Amniotic epithelial cell (primary cell): Measurements from ENCODE around the gene RBMS1.

ENCODE experiments used
- DNase-seq: peaks from one replicate; pipeline ENCODE4 v3.0.0-alpha.2; 2010; ENCODE audit warnings: low read depth

RBMS1 gene

GRCh38 chr2:160493227-160494028 is at the start of gene RBMS1:
Gene RBMS1 (minus strand): TSS chr2:160493807. CDS start chr2:160493363, 444 bp downstream.
- peak; percentile 64 for DNase-seq

GRCh38 chr2:160541745-160542144 is 48.1 kb upstream of the RBMS1 start:
- DNase-seq, result no peak

- DNase-seq, result no peak
Observed at GRCh38 chr2:160538559-160539355, 45.1 kb upstream of the RBMS1 start.

GRCh38 chr2:160538115-160538514 is 44.5 kb upstream of the RBMS1 start:
- DNase-seq, result no peak

GRCh38 chr2:160534996-160535395 is 41.4 kb upstream of the RBMS1 start:
- DNase-seq, result no peak

GRCh38 chr2:160534249-160534648 is 40.6 kb upstream of the RBMS1 start:
- no peak for DNase-seq

GRCh38 chr2:160533482-160533881 is 39.9 kb upstream of the RBMS1 start:
- no peak for DNase-seq

- no peak for DNase-seq
Observed at GRCh38 chr2:160532388-160532787, 38.8 kb upstream of the RBMS1 start.

GRCh38 chr2:160522951-160523710 is 29.5 kb upstream of the RBMS1 start:
- peak; percentile 75 for DNase-seq

- no peak for DNase-seq
Observed at GRCh38 chr2:160517731-160518130, 24.1 kb upstream of the RBMS1 start.

GRCh38 chr2:160516547-160517365 is 23.1 kb upstream of the RBMS1 start:
- peak; percentile 63 for DNase-seq

GRCh38 chr2:160515120-160515519 is 21.5 kb upstream of the RBMS1 start:
- no peak for DNase-seq

GRCh38 chr2:160513120-160513519 is 19.5 kb upstream of the RBMS1 start:
- DNase-seq, result peak; percentile 31

GRCh38 chr2:160512491-160512890 is 18.9 kb upstream of the RBMS1 start:
- peak; percentile 40 for DNase-seq

- DNase-seq, result peak; percentile 54
Observed at GRCh38 chr2:160510617-160511016, 17.0 kb upstream of the RBMS1 start.

GRCh38 chr2:160509016-160509415 is 15.4 kb upstream of the RBMS1 start:
- DNase-seq, result no peak

GRCh38 chr2:160507464-160507863 is 13.9 kb upstream of the RBMS1 start:
- peak; percentile 35 for DNase-seq

GRCh38 chr2:160507046-160507407 is 13.4 kb upstream of the RBMS1 start:
- DNase-seq, result no peak

- peak; percentile 15 for DNase-seq
Observed at GRCh38 chr2:160506371-160507045, 12.9 kb upstream of the RBMS1 start.

GRCh38 chr2:160505256-160505655 is 11.6 kb upstream of the RBMS1 start:
- no peak for DNase-seq

- no peak for DNase-seq
Observed at GRCh38 chr2:160502478-160502877, 8.9 kb upstream of the RBMS1 start.
